GM12878 (cell line): Measurements from ENCODE around the gene SYNE4. TPM values are rescaled to one million over a fixed set of nuclear protein-coding genes. Genes with fewer than 3 reads are reported as not detected.

Experiments
- ATAC-seq: fragments of 200-7000 bp; cut with Tn5 transposase; 3 replicates; pipeline ENCODE4 v1.9.1; 2020; ENCODE audit warnings: mild to moderate bottlenecking, moderate library complexity
- BruUV-seq: library from RNA; stranded (reverse); fragments of 400-500 nt; replicated peaks from 2 replicates; lab custom pipeline; 2021; lab: Mats Ljungman, UMichigan
- CTCF ChIA-PET: fragments of 300-600 bp; sonication (Branson Sonifier 250); formaldehyde crosslinking; extraction: SDS; loops from one replicate; lab custom pipeline; 2021; ENCODE audit warnings: inconsistent platforms; lab: Yijun Ruan, JAX
- POLR2A ChIA-PET: fragments of 350-600 bp; formaldehyde crosslinking; extraction: SDS; loops from one replicate; lab custom pipeline; 2021; ENCODE audit warnings: inconsistent platforms; lab: Charles Lee
- RAD21 ChIA-PET: fragments of 300-600 bp; sonication (Branson Sonifier 250); formaldehyde crosslinking; loops from one replicate; lab custom pipeline; 2023; ENCODE audit warnings: antibody characterized with exemption; ENCODE audit not compliant: unreplicated experiment; lab: Charles Lee
- SMC1A ChIA-PET: fragments of 300-600 bp; sonication (Branson Sonifier 250); formaldehyde crosslinking; loops from one replicate; lab custom pipeline; 2023; ENCODE audit not compliant: unreplicated experiment, uncharacterized antibody; lab: Charles Lee
- DNase-seq: peaks from one replicate; pipeline ENCODE4 v3.0.0-alpha.2; 2011; ENCODE audit warnings: low read depth, low spot score
- FAIRE-seq: peaks from 3 replicates; lab custom pipeline; 2011; peaks lifted over from hg19 to GRCh38; lab: Jason Lieb, UNC
- H2AFZ ChIP-seq: 2 replicates; pipeline ENCODE4 v1.6.0; 2011; ENCODE audit warnings: low read depth, low read length, control low read depth; ENCODE audit not compliant: control insufficient read depth
- H3K27ac ChIP-seq: 2 replicates; pipeline ENCODE4 v1.5.1; 2011; ENCODE audit warnings: control low read depth; ENCODE audit not compliant: control insufficient read depth, insufficient read depth
- H3K27me3 ChIP-seq, 2 experiments: replicated peaks in 1 of 2; 2 replicates each; pipeline versions ENCODE4 v1.6.0 to v1.6.1; 2011; ENCODE audit warnings: low read length in 1 of 2; ENCODE audit not compliant: control insufficient read depth in 2 of 2, insufficient read depth in 2 of 2
- H3K36me3 ChIP-seq, 2 experiments: 2 replicates each; pipeline ENCODE4 v1.5.1; 2011; ENCODE audit warnings: low read length in 1 of 2; ENCODE audit not compliant: control insufficient read depth in 2 of 2, insufficient read depth in 2 of 2
- H3K4me1 ChIP-seq: 2 replicates; pipeline ENCODE4 v1.6.1; 2011; ENCODE audit warnings: mild to moderate bottlenecking, low read length, moderate library complexity, mixed read lengths; ENCODE audit not compliant: control insufficient read depth, insufficient read depth
- H3K4me2 ChIP-seq: 2 replicates; pipeline ENCODE4 v1.6.0; 2011; ENCODE audit warnings: control low read depth; ENCODE audit not compliant: control insufficient read depth, insufficient read depth
- H3K4me3 ChIP-seq: fragments of 200-600 bp; sonication (generic); 2 replicates; pipeline ENCODE4 v1.5.1; 2016
- H3K79me2 ChIP-seq: 2 replicates; pipeline ENCODE4 v1.6.0; 2011; ENCODE audit warnings: low read length; ENCODE audit not compliant: control insufficient read depth, insufficient read depth
- H3K9ac ChIP-seq: 2 replicates; pipeline ENCODE4 v1.8.0; 2011; ENCODE audit warnings: low read length, control low read depth, mixed read lengths; ENCODE audit not compliant: control insufficient read depth, insufficient read depth
- H3K9me3 ChIP-seq: replicated peaks from 3 replicates; pipeline ENCODE4 v1.5.1; 2011; ENCODE audit warnings: mild to moderate bottlenecking, low read length; ENCODE audit not compliant: control insufficient read depth, insufficient read depth
- H4K20me1 ChIP-seq: 2 replicates; pipeline ENCODE4 v1.6.0; 2011; ENCODE audit not compliant: control insufficient read depth, insufficient read depth
- FOXK2 ChIP-seq: fragments of 450-650 bp; IDR thresholded peaks from 2 replicates; pipeline ENCODE4 v1.6.1; 2017; ENCODE audit warnings: mild to moderate bottlenecking, moderate library complexity
- REST ChIP-seq: IDR thresholded peaks from 2 replicates; pipeline ENCODE4 v1.6.1; 2012; ENCODE audit warnings: mild to moderate bottlenecking, low read depth, low read length
- TBL1XR1 ChIP-seq: IDR thresholded peaks from 2 replicates; pipeline ENCODE4 v1.6.1; 2012; ENCODE audit warnings: low read depth, low read length, improper control_type of control experiment
- WGBS: methylation state at CpG from one replicate; pipeline ENCODE4 v1.1.6; 2016; ENCODE audit warnings: low lambda C conversion rate; ENCODE audit not compliant: insufficient replicate concordance, insufficient coverage; ENCODE audit errors: missing lambda C conversion rate; 5-methylcytosine and 5-hydroxymethylcytosine counted together
- in situ Hi-C: fragments of 300-500 bp; cut with MboI; formaldehyde crosslinking; loops from 9 replicates; pipeline ENCODE4 v1.14.3; 2018; ENCODE audit warnings: mixed read lengths
- intact Hi-C: fragments of 100-400 bp; cut with micrococcal nuclease; formaldehyde crosslinking; loops from one replicate; pipeline ENCODE4 v1.14.2; 2022; ENCODE audit not compliant: unreplicated experiment
- polyA plus RNA-seq, 11 experiments: library from polyadenylated mRNA; depleted of rRNA in 4 of 11; unstranded in 6 of 11; stranded (reverse) in 5 of 11; fragments of >200 nt; fragmentation: Nextera tagmentation in 4 of 11; fragmentation: Illumina TruSeq in 1 of 11; extraction: Ambion mirVana in 4 of 11; extraction: Trizol in 1 of 11; gene quantifications; 1 replicate in 1 of 11; 2 replicates in 10 of 11; pipeline versions ENCODE4 v1.2.1 to v1.2.3, GENCODE V29; 2011 to 2016; ENCODE audit warnings: inconsistent platforms in 2 of 11, missing spikeins in 2 of 11, low read depth in 1 of 11
- total RNA-seq, 4 experiments: library from RNA; depleted of rRNA in 3 of 4; stranded (reverse); fragments of >200 nt in 3 of 4; fragmentation: Illumina TruSeq in 1 of 4; extraction: Trizol in 1 of 4; gene quantifications; 2 replicates each; pipeline versions ENCODE4 v1.2.1 to v1.2.3, GENCODE V29; 2013 to 2021

The SYNE4 gene
- total and polyA plus RNA-seq, 10 of the 15 experiments (the other 5 are each of a cell fraction or from before 2014, with no cell fraction given), result 0.35 to 1.2 (median 0.71) TPM

DNA sequence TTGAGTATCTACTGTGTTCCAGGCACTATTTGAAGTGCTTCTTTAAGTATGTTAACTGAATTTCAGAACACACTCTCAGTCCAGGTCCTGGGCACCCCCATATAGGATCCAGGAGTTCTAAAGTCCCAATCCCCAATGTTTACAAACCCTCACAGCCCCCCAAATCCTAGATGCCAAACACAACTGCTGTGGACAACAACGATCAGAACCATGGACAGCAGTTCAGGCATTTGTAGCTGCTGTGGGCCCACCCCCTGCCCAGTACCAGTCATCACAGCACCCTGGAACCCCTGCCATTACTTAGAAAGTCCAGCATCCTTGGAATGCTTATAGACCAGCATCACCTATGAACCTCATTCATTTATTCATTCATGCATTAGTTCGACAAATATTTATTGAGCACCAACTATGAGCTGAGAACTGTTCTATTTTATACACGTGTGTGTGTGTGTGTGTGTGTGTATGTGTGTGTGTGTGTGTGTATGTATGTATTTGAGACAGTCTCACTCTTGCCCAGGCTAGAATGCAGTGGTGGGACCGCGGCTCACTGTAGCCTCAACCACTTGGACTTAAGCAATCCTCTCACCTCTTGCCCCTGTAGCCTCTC, 32.9 kb downstream of the SYNE4 start:
- Histone ChIP-seq H3K27ac (no peak overlapping the region), H2AFZ (no peak overlapping the region), H3K79me2 (no peaks in the 10 kb centered on the region)
- BruUV-seq, result no TSS peak
- FAIRE-seq, result no peak
- intact Hi-C loops, result no loop called here
- no peak for TF ChIP-seq FOXK2
- peak; percentile 96 for TF ChIP-seq REST
- no peak for TF ChIP-seq TBL1XR1
- TF ChIP-seq, all 136 proteins: peak for 1
- CTCF ChIA-PET, result interaction anchor here (1.5 kb wide), 1 partner anchor 139 kb away, joined by 3 read pairs; the partner anchor contains the start of genes POLR2I and TBCB
- Histone ChIP-seq H3K9ac (no peak overlapping the region), H3K4me2 (no peak overlapping the region), H3K9me3 (no peaks in the 10 kb centered on the region), H3K27me3 (no peaks in the 10 kb centered on the region), H3K36me3 (no peaks in the 10 kb centered on the region), H3K4me3 (no peak overlapping the region), H3K4me1 (no peaks in the 10 kb centered on the region), H4K20me1 (no peaks in the 10 kb centered on the region)
- ATAC-seq (no peak), DNase-seq (no peak)
- in situ Hi-C loops, result no loop called here
- POLR2A ChIA-PET, result no interaction called here
- RAD21 ChIA-PET, result no interaction called here
- 16% methylated on average over 5 of the region's 5 CpGs for WGBS
- SMC1A ChIA-PET, result no interaction called here
